Measurements from ENCODE around the gene LIPE.

GRCh38 chr19:42374826-42375376 is 52.3 kb downstream of the LIPE start:
- no peak for TF ChIP-seq POLR2A (IDR thresholded peaks at IDR 0.05; ENCODE audit: low read depth)
- TF ChIP-seq CTCF (IDR thresholded peaks at IDR 0.05): no peak
